OCI-LY3 (cell line): Measurements from ENCODE around the gene OR6S1.

Experiments
- CTCF ChIP-seq: fragments of 200-600, 300-600 bp; sonication (generic); IDR thresholded peaks from 2 replicates; pipeline ENCODE4 v1.5.1; 2014; ENCODE audit warnings: antibody characterized with exemption, low read length, low read depth
- EZH2phosphoT487 ChIP-seq: fragments of 200-600 bp; shearing (Covaris generic); IDR thresholded peaks from 2 replicates; pipeline ENCODE4 v1.6.1; 2018; ENCODE audit warnings: antibody characterized with exemption, mixed run types, low read depth

- TF ChIP-seq CTCF: no peak
- no peak for TF ChIP-seq EZH2phosphoT487
Observed at GRCh38 chr14:20655851-20656250, 14.4 kb upstream of the OR6S1 start.
